H1 (cell line): ENCODE data around the gene PAXX. TPM values are rescaled to one million over a fixed set of nuclear protein-coding genes. Genes with fewer than 3 reads are reported as not detected.

Source experiments
- CREB1 ChIP-seq: IDR thresholded peaks from 2 replicates; pipeline ENCODE4 v1.6.1; 2012; ENCODE audit warnings: inconsistent platforms
- GTF2F1 ChIP-seq: IDR thresholded peaks from 2 replicates; pipeline ENCODE4 v1.6.1; 2012; ENCODE audit warnings: low read depth, low read length, improper control_type of control experiment, borderline replicate concordance
- NRF1 ChIP-seq: IDR thresholded peaks from 2 replicates; pipeline ENCODE4 v1.6.1; 2011; ENCODE audit warnings: mild to moderate bottlenecking, low read depth, low read length, improper control_type of control experiment
- POLR2AphosphoS5 ChIP-seq: IDR thresholded peaks from 2 replicates; pipeline ENCODE4 v1.6.1; 2011; ENCODE audit warnings: low read depth, low read length
- SIN3A ChIP-seq, 2 experiments: IDR thresholded peaks in 1 of 2; conservative IDR thresholded peaks in 1 of 2; 2 replicates each; pipeline ENCODE4 v1.6.1; 2011 to 2012; ENCODE audit warnings: low read length in 2 of 2, improper control_type of control experiment in 1 of 2, low read depth in 1 of 2, mild to moderate bottlenecking in 1 of 2
- TCF12 ChIP-seq: IDR thresholded peaks from 2 replicates; pipeline ENCODE4 v1.6.1; 2011; ENCODE audit warnings: low read depth, mild to moderate bottlenecking, low read length
- polyA plus RNA-seq, 7 experiments: library from polyadenylated mRNA; depleted of rRNA in 3 of 7; stranded (reverse) in 5 of 7; unstranded in 2 of 7; fragments of >200 nt in 5 of 7; fragments of 200-250 nt in 2 of 7; gene quantifications; 1 replicate in 5 of 7; 2 replicates in 1 of 7; 4 replicates in 1 of 7; pipeline versions ENCODE4 v1.2.1 to v1.2.3, GENCODE V29; 2011 to 2013; ENCODE audit warnings: missing spikeins in 2 of 7, mixed read lengths in 2 of 7
- total RNA-seq: library from RNA; stranded (reverse); fragmentation: NEBNext Ultra II Directional; extraction: Animal tissue kit (Norgen Biotek cat#: 25700); gene quantifications from 2 replicates; pipeline ENCODE4 v1.2.1, GENCODE V29; 2021
- TF ChIP-seq, protein P1 (sequence below), 3 experiments: IDR thresholded peaks; 1 replicate in 2 of 3; 2 replicates in 1 of 3; pipeline versions ENCODE4 v1.5.1 to v1.6.1; 2011; ENCODE audit warnings: low read length in 3 of 3, mild to moderate bottlenecking in 3 of 3, inconsistent platforms in 2 of 3, low read depth in 1 of 3, moderate library complexity in 1 of 3; ENCODE audit not compliant: insufficient read depth in 1 of 3; ENCODE audit errors: control extremely low read depth in 1 of 3

The PAXX gene
- total and polyA plus RNA-seq, 2 of the 8 experiments (the other 6 are each of a cell fraction or from before 2014, with no cell fraction given), result 43.4 to 45.9 TPM

- TF ChIP-seq SIN3A (conservative IDR thresholded peaks at IDR 0.05 in 1 of 2, IDR thresholded peaks at IDR 0.05 in 1 of 2; ENCODE audit: low read depth in 1 of 2, low read length in 2 of 2) (no peak), GTF2F1 (no peak), TCF12 (no peak), CREB1 (no peak), NRF1 (no peak), POLR2AphosphoS5 (no peak)
- TF ChIP-seq, protein P1, sequence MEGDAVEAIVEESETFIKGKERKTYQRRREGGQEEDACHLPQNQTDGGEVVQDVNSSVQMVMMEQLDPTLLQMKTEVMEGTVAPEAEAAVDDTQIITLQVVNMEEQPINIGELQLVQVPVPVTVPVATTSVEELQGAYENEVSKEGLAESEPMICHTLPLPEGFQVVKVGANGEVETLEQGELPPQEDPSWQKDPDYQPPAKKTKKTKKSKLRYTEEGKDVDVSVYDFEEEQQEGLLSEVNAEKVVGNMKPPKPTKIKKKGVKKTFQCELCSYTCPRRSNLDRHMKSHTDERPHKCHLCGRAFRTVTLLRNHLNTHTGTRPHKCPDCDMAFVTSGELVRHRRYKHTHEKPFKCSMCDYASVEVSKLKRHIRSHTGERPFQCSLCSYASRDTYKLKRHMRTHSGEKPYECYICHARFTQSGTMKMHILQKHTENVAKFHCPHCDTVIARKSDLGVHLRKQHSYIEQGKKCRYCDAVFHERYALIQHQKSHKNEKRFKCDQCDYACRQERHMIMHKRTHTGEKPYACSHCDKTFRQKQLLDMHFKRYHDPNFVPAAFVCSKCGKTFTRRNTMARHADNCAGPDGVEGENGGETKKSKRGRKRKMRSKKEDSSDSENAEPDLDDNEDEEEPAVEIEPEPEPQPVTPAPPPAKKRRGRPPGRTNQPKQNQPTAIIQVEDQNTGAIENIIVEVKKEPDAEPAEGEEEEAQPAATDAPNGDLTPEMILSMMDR (IDR thresholded peaks at IDR 0.05; ENCODE audit: control extremely low read depth in 1 of 3, insufficient read depth in 1 of 3, low read depth in 1 of 3, low read length in 3 of 3), result no peak
Measured at GRCh38 chr9:136982232-136983051, 9.8 kb upstream of the PAXX start, which contains the start of gene LCNL1 (continued).
